Right cardiac atrium (tissue), 5 donors: ENCODE data around the gene SSPN. TPM values are rescaled to one million over a fixed set of nuclear protein-coding genes. Genes with fewer than 3 reads are reported as not detected.
A peak's percentile ranks its signal among the peaks of the same experiment; 100 is the strongest.

ENCODE experiments used
- ATAC-seq, 2 donors: fragments of 200-7000 bp; cut with Tn5 transposase; one replicate each; pipeline versions ENCODE4 v1.8.0 to v1.9.1; 2020; ENCODE audit warnings: moderate library complexity in 2 of 2, mild to moderate bottlenecking in 1 of 2
- DNase-seq, 3 donors: peaks; one replicate each; pipeline ENCODE4 v3.0.0-alpha.2; 2020
- H3K27ac ChIP-seq: one replicate; pipeline ENCODE4 v1.5.1; 2013; ENCODE audit warnings: mild to moderate bottlenecking, low read length, control low read depth, moderate library complexity
- H3K27me3 ChIP-seq: one replicate; pipeline ENCODE4 v1.6.1; 2013; ENCODE audit not compliant: control insufficient read depth, insufficient read depth
- H3K4me1 ChIP-seq: one replicate; pipeline ENCODE4 v1.6.1; 2013; ENCODE audit warnings: low read length; ENCODE audit not compliant: control insufficient read depth, insufficient read depth
- H3K4me3 ChIP-seq: one replicate; pipeline ENCODE4 v1.5.1; 2013; ENCODE audit warnings: low read length, control low read depth
- H3K9me3 ChIP-seq: one replicate; pipeline ENCODE4 v1.6.1; 2013; ENCODE audit warnings: low read length; ENCODE audit not compliant: control insufficient read depth
- WGBS: extraction: QIAGEN DNeasy Blood & Tissue Kit; methylation state at CpG from one replicate; pipeline ENCODE4 v1.1.7; 2013; 5-methylcytosine and 5-hydroxymethylcytosine counted together
- intact Hi-C, 4 donors: fragments of 100-400 bp; cut with DNase I; formaldehyde crosslinking; loops; one replicate each; pipeline versions ENCODE4 v1.11.0 to v1.14.0; 2022 to 2023
- long read RNA-seq, 4 donors: library from polyadenylated mRNA; unstranded; transcript quantifications; one replicate each; pipeline ENCODE4 v2.0.0, GENCODE V29; 2020 to 2021
- polyA plus RNA-seq: library from polyadenylated mRNA; stranded (reverse); fragments of 200-250 nt; gene quantifications from one replicate; pipeline ENCODE4 v1.2.3, GENCODE V29; 2013
- total RNA-seq, 4 donors: library from RNA; stranded (reverse); fragmentation: NEBNext Ultra II Directional; extraction: Animal tissue kit (Norgen Biotek cat#: 25700); gene quantifications; one replicate each; pipeline ENCODE4 v1.2.1, GENCODE V29; 2021
- donor health status: healthy with polysubstance abuse.
- donor health status: DM: no; HTN: yes; CAD: no.
- donor health status: DM: no; HTN: no; CAD: no.
- donor health status: DM: no; HTN: yes; CAD: no; lungs with severe emphysema.
- donor health status: DM: yes; HTN: yes; CAD: no.

SSPN gene
- total RNA-seq (100 to 1,000 TPM in 2 of 4 donors, 10 to 100 TPM in 2; 74.5 to 109 (median 97.9) TPM), polyA plus RNA-seq (21.5 TPM)
- long read RNA-seq, donor 1, full-length matches to known transcripts = 34 of 39 reads
- long read RNA-seq, donor 1, partial matches to known transcripts = 2 of 39 reads
- long read RNA-seq, donor 1, other reads (novel, unspliced or antisense) = 3 of 39 reads
- long read RNA-seq, donor 2, full-length matches to known transcripts = 25 of 27 reads
- long read RNA-seq, donor 2, partial matches to known transcripts = 0 of 27 reads
- long read RNA-seq, donor 2, other reads (novel, unspliced or antisense) = 2 of 27 reads
- long read RNA-seq, donor 3, full-length matches to known transcripts = 11 of 31 reads
- long read RNA-seq, donor 3, partial matches to known transcripts = 2 of 31 reads
- long read RNA-seq, donor 3, other reads (novel, unspliced or antisense) = 18 of 31 reads
- long read RNA-seq, donor 4, full-length matches to known transcripts = 23 of 39 reads
- long read RNA-seq, donor 4, partial matches to known transcripts = 9 of 39 reads
- long read RNA-seq, donor 4, other reads (novel, unspliced or antisense) = 7 of 39 reads

GRCh38 chr12:26195250-26195640 lies at the start of gene SSPN:
Gene SSPN (plus strand): TSS chr12:26195573. CDS start chr12:26195673, 100 bp downstream.
- no peaks in the 10 kb centered on the region for H3K9me3 ChIP-seq
- H3K4me3 ChIP-seq = peak within 1 kb of the TSS; percentile 63
- H3K4me1 ChIP-seq = peaks cover 2% of the 10 kb centered on the region
- whole genome bisulfite sequencing = under 1% methylated on average over 35 of the region's 35 CpGs
- DNase-seq (peak; percentile 71 to 91 (median 90)), ATAC-seq (peak; percentile 78 to 80)
- peak within 1 kb of the TSS; percentile 61 for H3K27ac ChIP-seq
- H3K27me3 ChIP-seq = no peaks in the 10 kb centered on the region
- intact Hi-C loops = loop anchor here (2.0 to 10.0 kb wide), 3 partner anchors 64 to 73 kb away; partner anchors contain the start of gene BHLHE41 (in 2 of the 4)

- ATAC-seq = no peak
- intact Hi-C loops = no loop called here
- 51% methylated on average over 7 of the region's 7 CpGs for WGBS
Measured at GRCh38 chr12:26148291-26148690, 47.1 kb upstream of the SSPN start.

GRCh38 chr12:26149968-26150500 lies 45.3 kb upstream of the SSPN start:
- Histone ChIP-seq H3K4me1 (peaks cover 2% of the 10 kb centered on the region), H3K27me3 (no peaks in the 10 kb centered on the region), H3K9me3 (no peaks in the 10 kb centered on the region), H3K27ac (no peak overlapping the region), H3K4me3 (no peak overlapping the region)
- 64% methylated on average over 5 of the region's 5 CpGs for WGBS
- DNase-seq = no peak
- intact Hi-C loops = no loop called here
- no peak for ATAC-seq

More at GRCh38 chr12:26148291-26148690, 47.1 kb upstream of the SSPN start:
- no peak overlapping the region for H3K4me3 ChIP-seq
- H3K4me1 ChIP-seq = peaks cover 2% of the 10 kb centered on the region
- H3K27me3 ChIP-seq = no peaks in the 10 kb centered on the region
- H3K9me3 ChIP-seq = no peaks in the 10 kb centered on the region
- no peak overlapping the region for H3K27ac ChIP-seq
- DNase-seq = no peak

GRCh38 chr12:26150736-26151450 lies 44.5 kb upstream of the SSPN start:
- no peaks in the 10 kb centered on the region for H3K9me3 ChIP-seq
- DNase-seq (no peak), ATAC-seq (peak; percentile 77 to 89)
- 27% methylated on average over 2 of the region's 2 CpGs for WGBS
- intact Hi-C loops = no loop called here
- no peaks in the 10 kb centered on the region for H3K27me3 ChIP-seq
- H3K4me3 ChIP-seq = no peak overlapping the region
- H3K4me1 ChIP-seq = peaks cover 2% of the 10 kb centered on the region
- no peak overlapping the region for H3K27ac ChIP-seq

- no peak for ATAC-seq
- DNase-seq = no peak
- no peaks in the 10 kb centered on the region for H3K27me3 ChIP-seq
- 72% methylated on average over 2 of the region's 2 CpGs for WGBS
- peaks cover 2% of the 10 kb centered on the region for H3K4me1 ChIP-seq
- intact Hi-C loops = no loop called here
- no peak overlapping the region for H3K4me3 ChIP-seq
- H3K9me3 ChIP-seq = no peaks in the 10 kb centered on the region
- H3K27ac ChIP-seq = peak overlapping the region; percentile 76
Measured at GRCh38 chr12:26152507-26153102, 42.8 kb upstream of the SSPN start.

GRCh38 chr12:26153421-26154154 lies 41.8 kb upstream of the SSPN start:
- DNase-seq = no peak
- ATAC-seq = peak; percentile 49 to 80
- Histone ChIP-seq H3K9me3 (no peaks in the 10 kb centered on the region), H3K4me1 (peaks cover 2% of the 10 kb centered on the region), H3K4me3 (no peak overlapping the region), H3K27me3 (no peaks in the 10 kb centered on the region), H3K27ac (peak overlapping the region; percentile 2)
- 50% methylated on average over 5 of the region's 5 CpGs for WGBS
- intact Hi-C loops = no loop called here

- Histone ChIP-seq H3K27me3 (no peaks in the 10 kb centered on the region), H3K9me3 (no peaks in the 10 kb centered on the region), H3K4me1 (peaks cover 2% of the 10 kb centered on the region), H3K27ac (no peak overlapping the region), H3K4me3 (no peak overlapping the region)
- DNase-seq = no peak
- intact Hi-C loops = no loop called here
- no peak for ATAC-seq
- 69% methylated on average over 17 of the region's 17 CpGs for WGBS
Measured at GRCh38 chr12:26156201-26156871, 39.0 kb upstream of the SSPN start.

GRCh38 chr12:26157001-26157400 lies 38.4 kb upstream of the SSPN start:
- peaks cover 2% of the 10 kb centered on the region for H3K4me1 ChIP-seq
- intact Hi-C loops = no loop called here
- no peaks in the 10 kb centered on the region for H3K27me3 ChIP-seq
- H3K27ac ChIP-seq = no peak overlapping the region
- no peaks in the 10 kb centered on the region for H3K9me3 ChIP-seq
- no peak overlapping the region for H3K4me3 ChIP-seq
- WGBS = 63% methylated on average over 3 of the region's 3 CpGs
- DNase-seq (no peak), ATAC-seq (no peak)

GRCh38 chr12:26158078-26158764 lies 37.2 kb upstream of the SSPN start:
- ATAC-seq (no peak), DNase-seq (no peak)
- no peak overlapping the region for H3K4me3 ChIP-seq
- H3K9me3 ChIP-seq = no peaks in the 10 kb centered on the region
- WGBS = 71% methylated on average over 3 of the region's 3 CpGs
- H3K27me3 ChIP-seq = no peaks in the 10 kb centered on the region
- intact Hi-C loops = no loop called here
- H3K27ac ChIP-seq = no peak overlapping the region
- H3K4me1 ChIP-seq = no peaks in the 10 kb centered on the region
